IMR-90 (cell line): Measurements from ENCODE around the gene REXO5. TPM values are rescaled to one million over a fixed set of nuclear protein-coding genes. Genes with fewer than 3 reads are reported as not detected.

Source experiments
- ATAC-seq: fragments of 200-7000 bp; cut with Tn5 transposase; 2 replicates; pipeline ENCODE4 v1.9.1; 2020; ENCODE audit warnings: low read depth, mild to moderate bottlenecking, moderate library complexity
- BruUV-seq: library from RNA; stranded (reverse); fragments of 400-500 nt; replicated peaks from 2 replicates; lab custom pipeline; 2021; lab: Mats Ljungman, UMichigan
- CTCF ChIA-PET: fragments of 300-600 bp; formaldehyde crosslinking; extraction: SDS; loops from one replicate; lab custom pipeline; 2021; ENCODE audit warnings: antibody characterized with exemption; lab: Yijun Ruan, JAX
- POLR2A ChIA-PET: fragments of 300-600 bp; sonication (Branson Sonifier 250); formaldehyde crosslinking; loops from one replicate; lab custom pipeline; 2022; ENCODE audit warnings: antibody characterized with exemption; ENCODE audit not compliant: unreplicated experiment; lab: Charles Lee
- DNase-seq: peaks from one replicate; pipeline ENCODE4 v3.0.0; 2013
- H2AFZ ChIP-seq: replicated peaks from 2 replicates; pipeline ENCODE3; 2013; ENCODE audit warnings: low read length, mild to moderate bottlenecking; ENCODE audit not compliant: poor library complexity
- H2AK5ac ChIP-seq: 2 replicates; pipeline ENCODE4 v1.6.1; 2013; ENCODE audit warnings: low read depth, low read length, inconsistent platforms
- H2AK9ac ChIP-seq: replicated peaks from 2 replicates; pipeline ENCODE3; 2013; ENCODE audit warnings: mild to moderate bottlenecking, low read depth, low read length, moderate library complexity; ENCODE audit not compliant: poor library complexity
- H2BK120ac ChIP-seq: 2 replicates; pipeline ENCODE4 v1.6.1; 2013; ENCODE audit warnings: low read depth, low read length, inconsistent platforms
- H2BK15ac ChIP-seq: 3 replicates; pipeline ENCODE4 v1.6.1; 2013; ENCODE audit warnings: low read depth, low read length, inconsistent platforms
- H2BK20ac ChIP-seq: 2 replicates; pipeline ENCODE4 v1.6.1; 2013; ENCODE audit warnings: low read depth, mild to moderate bottlenecking, inconsistent platforms, low read length, moderate library complexity
- H2BK5ac ChIP-seq: 2 replicates; pipeline ENCODE4 v1.6.1; 2013; ENCODE audit warnings: mild to moderate bottlenecking, low read depth, low read length, inconsistent platforms; ENCODE audit not compliant: poor library complexity, severe bottlenecking
- H3K14ac ChIP-seq: replicated peaks from 2 replicates; pipeline ENCODE4 v1.6.1; 2013; ENCODE audit warnings: low read depth, low read length, inconsistent platforms
- H3K18ac ChIP-seq: 2 replicates; pipeline ENCODE4 v1.6.1; 2013; ENCODE audit warnings: low read depth, low read length, control low read depth
- H3K23ac ChIP-seq: 2 replicates; pipeline ENCODE4 v1.6.1; 2013; ENCODE audit warnings: low read depth, low read length, inconsistent platforms
- H3K27ac ChIP-seq: 2 replicates; pipeline ENCODE4 v1.5.1; 2013; ENCODE audit warnings: mild to moderate bottlenecking, control low read depth, low read length; ENCODE audit not compliant: insufficient read depth
- H3K27me3 ChIP-seq: 2 replicates; pipeline ENCODE4 v1.6.1; 2013; ENCODE audit warnings: low read length; ENCODE audit not compliant: control insufficient read depth, insufficient read depth
- H3K36me3 ChIP-seq: 2 replicates; pipeline ENCODE4 v1.6.1; 2013; ENCODE audit warnings: low read length, mixed read lengths; ENCODE audit not compliant: control insufficient read depth, insufficient read depth
- H3K4ac ChIP-seq: 2 replicates; pipeline ENCODE4 v1.6.1; 2013; ENCODE audit warnings: low read depth, low read length, inconsistent platforms
- H3K4me1 ChIP-seq: 2 replicates; pipeline ENCODE4 v1.6.1; 2013; ENCODE audit warnings: low read length, mixed read lengths; ENCODE audit not compliant: control insufficient read depth, insufficient read depth
- H3K4me2 ChIP-seq: 2 replicates; pipeline ENCODE4 v1.6.1; 2013; ENCODE audit warnings: low read depth, mild to moderate bottlenecking, control low read depth, low read length, moderate library complexity
- H3K4me3 ChIP-seq: 2 replicates; pipeline ENCODE4 v1.5.1; 2013; ENCODE audit warnings: low read depth, mild to moderate bottlenecking, control low read depth, low read length, moderate library complexity; ENCODE audit not compliant: insufficient read depth
- H3K56ac ChIP-seq: 2 replicates; pipeline ENCODE4 v1.6.1; 2013; ENCODE audit warnings: low read length, inconsistent platforms; ENCODE audit not compliant: insufficient read depth; ENCODE audit errors: extremely low read depth
- H3K79me1 ChIP-seq, 2 experiments: 2 replicates each; pipeline ENCODE4 v1.6.1; 2013; ENCODE audit warnings: low read length in 2 of 2, inconsistent platforms in 1 of 2, low read depth in 1 of 2
- H3K9ac ChIP-seq: 2 replicates; pipeline ENCODE4 v1.6.1; 2013; ENCODE audit warnings: low read depth, low read length, control low read depth
- H3K9me1 ChIP-seq: 2 replicates; pipeline ENCODE4 v1.6.1; 2013; ENCODE audit warnings: low read length, inconsistent platforms; ENCODE audit not compliant: insufficient read depth
- H3K9me3 ChIP-seq: 2 replicates; pipeline ENCODE4 v1.6.1; 2013; ENCODE audit warnings: low read length; ENCODE audit not compliant: control insufficient read depth, insufficient read depth
- H4K20me1 ChIP-seq: 2 replicates; pipeline ENCODE4 v1.6.1; 2013; ENCODE audit warnings: low read length, inconsistent platforms; ENCODE audit not compliant: insufficient read depth
- H4K5ac ChIP-seq: 2 replicates; pipeline ENCODE4 v1.6.1; 2013; ENCODE audit warnings: mild to moderate bottlenecking, low read depth, low read length, control low read depth
- H4K8ac ChIP-seq, 2 experiments: 2 replicates each; pipeline ENCODE4 v1.6.1; 2013; ENCODE audit warnings: low read depth in 2 of 2, low read length in 2 of 2, control low read depth in 1 of 2, inconsistent platforms in 1 of 2
- H4K91ac ChIP-seq: 2 replicates; pipeline ENCODE4 v1.6.1; 2013; ENCODE audit warnings: low read depth, low read length, inconsistent platforms; ENCODE audit not compliant: insufficient read depth
- BHLHE40 ChIP-seq: fragments of 150-350 bp; IDR thresholded peaks from 2 replicates; pipeline ENCODE4 v1.6.1; 2016; ENCODE audit warnings: mild to moderate bottlenecking, low read depth, low read length
- CHD1 ChIP-seq: IDR thresholded peaks from 2 replicates; pipeline ENCODE4 v1.6.1; 2012; ENCODE audit warnings: low read depth, low read length, improper control_type of control experiment
- MAFK ChIP-seq: IDR thresholded peaks from 2 replicates; pipeline ENCODE4 v1.6.1; 2012; ENCODE audit warnings: low read depth, low read length, improper control_type of control experiment
- MXI1 ChIP-seq: IDR thresholded peaks from 2 replicates; pipeline ENCODE4 v1.6.1; 2012; ENCODE audit warnings: low read depth, mild to moderate bottlenecking, low read length, moderate library complexity, borderline replicate concordance
- RAD21 ChIP-seq: IDR thresholded peaks from 2 replicates; pipeline ENCODE4 v1.6.1; 2012; ENCODE audit warnings: low read length, improper control_type of control experiment
- SMC3 ChIP-seq: fragments of 150-350 bp; IDR thresholded peaks from 2 replicates; pipeline ENCODE4 v1.6.1; 2016; ENCODE audit warnings: low read depth, mild to moderate bottlenecking, antibody characterized with exemption, low read length, moderate library complexity
- WGBS, 2 experiments: methylation state at CpG; one replicate each; pipeline versions ENCODE4 v1.1.5 to v1.1.7; 2013; ENCODE audit warnings: missing lambda C conversion rate in 2 of 2; ENCODE audit not compliant: insufficient read length in 1 of 2; ENCODE audit errors: extremely low coverage in 2 of 2; 5-methylcytosine and 5-hydroxymethylcytosine counted together
- dilution Hi-C: fragments of 300-500 bp; cut with HindIII; formaldehyde crosslinking; loops from one replicate; pipeline ENCODE4 v1.14.3; 2018; ENCODE audit warnings: low sequenced_read_pairs; ENCODE audit not compliant: unreplicated experiment
- in situ Hi-C: fragments of 300-500 bp; cut with MboI; formaldehyde crosslinking; loops from 3 replicates; pipeline ENCODE4 v1.14.3; 2019; ENCODE audit warnings: low sequenced_read_pairs, inconsistent platforms, mixed read lengths
- intact Hi-C: fragments of 100-400 bp; cut with micrococcal nuclease; formaldehyde crosslinking; loops from 2 replicates; pipeline ENCODE4 v1.10.0; 2022
- polyA plus RNA-seq, 3 experiments: library from polyadenylated mRNA; depleted of rRNA; stranded (reverse); fragments of >200 nt; gene quantifications; 2 replicates each; pipeline ENCODE4 v1.2.3, GENCODE V29; 2012; ENCODE audit warnings: low replicate concordance in 1 of 3
- total RNA-seq: library from RNA; depleted of rRNA; stranded (reverse); fragments of >200 nt; gene quantifications from 2 replicates; pipeline ENCODE4 v1.2.3, GENCODE V29; 2012
- TF ChIP-seq, protein P1 (sequence below): fragments of 150-350 bp; IDR thresholded peaks from 2 replicates; pipeline ENCODE4 v1.6.1; 2016; ENCODE audit warnings: low read depth, mild to moderate bottlenecking, low read length, moderate library complexity, borderline replicate concordance
- TF ChIP-seq, protein P2 (sequence below): fragments of 150-350 bp; IDR thresholded peaks from 2 replicates; pipeline ENCODE4 v1.6.1; 2017; ENCODE audit warnings: mild to moderate bottlenecking, antibody characterized with exemption, low read length, low read depth
- TF ChIP-seq, protein P3 (sequence below): conservative IDR thresholded peaks from 2 replicates; pipeline ENCODE4 v1.5.1; 2012; ENCODE audit warnings: mild to moderate bottlenecking, low read depth, low read length, improper control_type of control experiment

Gene REXO5
- total and polyA plus RNA-seq, 2 of the 4 experiments (the other 2 are of a cell fraction), result 3.7 to 7.0 TPM

DNA sequence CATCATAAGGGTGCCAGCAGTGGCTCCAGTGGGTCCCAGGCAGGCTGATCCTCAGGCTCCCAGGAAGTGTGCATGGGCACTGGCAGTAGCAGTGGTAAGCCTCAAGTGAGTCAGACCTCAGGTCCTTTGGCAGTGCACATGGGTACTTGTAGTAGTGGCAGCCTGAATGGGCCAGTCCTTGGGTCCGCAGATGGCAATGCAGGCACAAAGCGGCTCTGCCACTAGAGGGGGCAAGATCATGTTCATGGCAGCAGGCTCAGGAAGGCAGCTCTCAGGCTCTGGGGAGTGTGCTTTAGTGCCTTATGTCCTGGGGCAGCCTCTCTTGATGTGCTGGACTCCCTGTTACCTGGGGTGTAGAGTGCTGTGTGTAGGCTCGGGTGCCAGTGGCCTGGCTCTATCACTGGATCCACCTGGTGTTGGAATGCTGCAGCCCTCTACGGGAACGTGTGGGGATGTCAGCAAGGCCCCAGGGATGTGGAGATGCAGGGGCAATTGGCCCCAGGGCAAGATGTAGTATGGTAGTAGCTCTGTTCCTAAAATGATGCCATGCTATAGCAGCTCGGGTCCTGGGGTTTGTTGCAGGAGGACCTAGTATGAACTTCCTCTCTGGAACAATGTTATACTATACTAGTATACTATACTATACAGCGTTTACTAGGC lies 31.5 kb upstream of the REXO5 start:
- H3K27me3 ChIP-seq, result no peaks in the 10 kb centered on the region
- H4K91ac ChIP-seq, result no peak overlapping the region
- no peak overlapping the region for H2BK15ac ChIP-seq
- no peak overlapping the region for H3K4ac ChIP-seq
- no CpG with 5 or more reads among the region's 7 CpGs for WGBS, 2 experiments
- no TSS peak for BruUV-seq
- no peaks in the 10 kb centered on the region for H3K79me1 ChIP-seq
- no peak overlapping the region for H2BK5ac ChIP-seq
- peak overlapping the region; percentile 29 for H2AK9ac ChIP-seq
- intact Hi-C loops (no loop called here), dilution Hi-C loops (no loop called here), in situ Hi-C loops (no loop called here)
- H3K9me1 ChIP-seq, result no peaks in the 10 kb centered on the region
- H3K4me2 ChIP-seq, result no peak overlapping the region
- H2BK120ac ChIP-seq, result no peak overlapping the region
- no peak overlapping the region for H3K4me3 ChIP-seq
- no peak overlapping the region for H2BK20ac ChIP-seq
- POLR2A ChIA-PET, result no interaction called here
- peak; percentile 98 for ATAC-seq
- peak overlapping the region; percentile 4 for H2AFZ ChIP-seq
- no peak overlapping the region for H3K23ac ChIP-seq
- no peaks in the 10 kb centered on the region for H3K36me3 ChIP-seq
- H4K20me1 ChIP-seq, result no peaks in the 10 kb centered on the region
- CTCF ChIA-PET, result interaction anchor here (0.6 to 1.3 kb wide), 4 partner anchors 12 to 33 kb away, joined by 3 to 5 read pairs (median 3); partner anchors contain the start of gene THUMPD1
- no peak overlapping the region for H3K56ac ChIP-seq
- H4K5ac ChIP-seq, result no peak overlapping the region
- H3K14ac ChIP-seq, result no peak overlapping the region
- H3K27ac ChIP-seq, result no peak overlapping the region
- H3K9ac ChIP-seq, result no peak overlapping the region
- no peak overlapping the region for H4K8ac ChIP-seq
- H3K4me1 ChIP-seq, result no peaks in the 10 kb centered on the region
- no peak overlapping the region for H2AK5ac ChIP-seq
- no peak for TF ChIP-seq MAFK
- TF ChIP-seq RAD21, result peak; percentile 59
- TF ChIP-seq, protein P1, sequence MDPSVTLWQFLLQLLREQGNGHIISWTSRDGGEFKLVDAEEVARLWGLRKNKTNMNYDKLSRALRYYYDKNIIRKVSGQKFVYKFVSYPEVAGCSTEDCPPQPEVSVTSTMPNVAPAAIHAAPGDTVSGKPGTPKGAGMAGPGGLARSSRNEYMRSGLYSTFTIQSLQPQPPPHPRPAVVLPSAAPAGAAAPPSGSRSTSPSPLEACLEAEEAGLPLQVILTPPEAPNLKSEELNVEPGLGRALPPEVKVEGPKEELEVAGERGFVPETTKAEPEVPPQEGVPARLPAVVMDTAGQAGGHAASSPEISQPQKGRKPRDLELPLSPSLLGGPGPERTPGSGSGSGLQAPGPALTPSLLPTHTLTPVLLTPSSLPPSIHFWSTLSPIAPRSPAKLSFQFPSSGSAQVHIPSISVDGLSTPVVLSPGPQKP, result no peak
- TF ChIP-seq BHLHE40, result no peak
- TF ChIP-seq, protein P2, sequence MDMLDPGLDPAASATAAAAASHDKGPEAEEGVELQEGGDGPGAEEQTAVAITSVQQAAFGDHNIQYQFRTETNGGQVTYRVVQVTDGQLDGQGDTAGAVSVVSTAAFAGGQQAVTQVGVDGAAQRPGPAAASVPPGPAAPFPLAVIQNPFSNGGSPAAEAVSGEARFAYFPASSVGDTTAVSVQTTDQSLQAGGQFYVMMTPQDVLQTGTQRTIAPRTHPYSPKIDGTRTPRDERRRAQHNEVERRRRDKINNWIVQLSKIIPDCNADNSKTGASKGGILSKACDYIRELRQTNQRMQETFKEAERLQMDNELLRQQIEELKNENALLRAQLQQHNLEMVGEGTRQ, result no peak
- peak; percentile 36; the same call in 1 of the 2 replicates for TF ChIP-seq SMC3
- no peak for TF ChIP-seq CHD1
- TF ChIP-seq MXI1, result no peak
- TF ChIP-seq, protein P3, sequence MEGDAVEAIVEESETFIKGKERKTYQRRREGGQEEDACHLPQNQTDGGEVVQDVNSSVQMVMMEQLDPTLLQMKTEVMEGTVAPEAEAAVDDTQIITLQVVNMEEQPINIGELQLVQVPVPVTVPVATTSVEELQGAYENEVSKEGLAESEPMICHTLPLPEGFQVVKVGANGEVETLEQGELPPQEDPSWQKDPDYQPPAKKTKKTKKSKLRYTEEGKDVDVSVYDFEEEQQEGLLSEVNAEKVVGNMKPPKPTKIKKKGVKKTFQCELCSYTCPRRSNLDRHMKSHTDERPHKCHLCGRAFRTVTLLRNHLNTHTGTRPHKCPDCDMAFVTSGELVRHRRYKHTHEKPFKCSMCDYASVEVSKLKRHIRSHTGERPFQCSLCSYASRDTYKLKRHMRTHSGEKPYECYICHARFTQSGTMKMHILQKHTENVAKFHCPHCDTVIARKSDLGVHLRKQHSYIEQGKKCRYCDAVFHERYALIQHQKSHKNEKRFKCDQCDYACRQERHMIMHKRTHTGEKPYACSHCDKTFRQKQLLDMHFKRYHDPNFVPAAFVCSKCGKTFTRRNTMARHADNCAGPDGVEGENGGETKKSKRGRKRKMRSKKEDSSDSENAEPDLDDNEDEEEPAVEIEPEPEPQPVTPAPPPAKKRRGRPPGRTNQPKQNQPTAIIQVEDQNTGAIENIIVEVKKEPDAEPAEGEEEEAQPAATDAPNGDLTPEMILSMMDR, result peak; percentile 63
- no peak overlapping the region for H3K18ac ChIP-seq
- no peaks in the 10 kb centered on the region for H3K9me3 ChIP-seq
- peak; percentile 53 for DNase-seq
